Suprapubic skin (tissue), 4 donors: ENCODE data around the gene TDRD9. TPM values are rescaled to one million over a fixed set of nuclear protein-coding genes. Genes with fewer than 3 reads are reported as not detected.

Source experiments
- DNase-seq, 2 donors: peaks; one replicate each; pipeline ENCODE4 v3.0.0-alpha.2; 2019; ENCODE audit warnings: low spot score in 2 of 2
- H3K27ac ChIP-seq: fragments of 200-600 bp; sonication (generic); one replicate; pipeline ENCODE4 v1.5.1; 2019
- H3K27me3 ChIP-seq: fragments of 200-600 bp; sonication (generic); one replicate; pipeline ENCODE4 v1.5.1; 2019
- H3K36me3 ChIP-seq: fragments of 200-600 bp; sonication (generic); one replicate; pipeline ENCODE4 v1.5.1; 2019
- H3K4me1 ChIP-seq: fragments of 200-600 bp; sonication (generic); one replicate; pipeline ENCODE4 v1.5.1; 2019
- H3K4me3 ChIP-seq: fragments of 200-600 bp; sonication (generic); one replicate; pipeline ENCODE4 v1.5.1; 2019; ENCODE audit warnings: mild to moderate bottlenecking
- H3K9me3 ChIP-seq: fragments of 200-600 bp; sonication (generic); one replicate; pipeline ENCODE4 v1.5.1; 2019
- EP300 ChIP-seq: sonication (generic); formaldehyde crosslinking; IDR thresholded peaks from one replicate; pipeline ENCODE4 v1.6.1; 2017; ENCODE audit warnings: antibody characterized with exemption
- POLR2A ChIP-seq, 2 donors: fragments of 450-650 bp; IDR thresholded peaks; one replicate each; pipeline ENCODE4 v1.6.1; 2017; ENCODE audit warnings: antibody characterized with exemption in 2 of 2, mild to moderate bottlenecking in 2 of 2, moderate library complexity in 2 of 2
- POLR2AphosphoS5 ChIP-seq, 3 donors: sonication (generic); formaldehyde crosslinking; IDR thresholded peaks; one replicate each; pipeline ENCODE4 v1.6.1; 2017; ENCODE audit warnings: antibody characterized with exemption in 3 of 3
- WGBS: methylation state at CpG from one replicate; pipeline ENCODE4 v1.1.5; 2018; 5-methylcytosine and 5-hydroxymethylcytosine counted together
- total RNA-seq, 4 donors: library from RNA; depleted of rRNA; stranded (reverse); fragments of >200 nt; gene quantifications; one replicate each; pipeline ENCODE4 v1.1.0, GENCODE V29; 2016
- TF ChIP-seq, protein P1 (sequence below), 2 donors: fragments of 200-600 bp in 1 of 2; fragments of 450-650 bp in 1 of 2; sonication (generic) in 1 of 2; IDR thresholded peaks; one replicate each; pipeline ENCODE4 v1.5.1; 2016 to 2019; ENCODE audit warnings: antibody characterized with exemption in 2 of 2, mild to moderate bottlenecking in 1 of 2, moderate library complexity in 1 of 2

Gene TDRD9
- total RNA-seq, 4 donors from 2014 or later: 1.0 to 1.7 TPM; not detected in 2

DNA sequence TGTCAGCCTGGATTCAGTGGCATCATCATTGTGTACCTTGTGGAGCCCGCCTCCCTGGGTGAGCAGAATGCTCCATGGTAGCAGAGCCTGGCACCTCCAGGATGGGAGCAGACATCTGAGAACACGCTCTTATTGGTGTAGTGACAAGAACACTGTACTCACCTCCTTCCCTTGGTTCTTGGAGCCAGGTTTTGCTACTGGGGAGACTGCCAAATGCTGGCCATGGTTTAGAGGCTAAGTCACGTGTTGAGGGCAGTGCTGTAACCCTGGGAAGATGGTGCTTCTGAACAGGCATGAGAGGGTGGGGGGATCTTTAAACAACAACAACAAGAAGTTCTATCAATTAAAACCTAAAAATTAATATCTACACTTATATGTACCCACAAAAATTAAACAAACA is 109.6 kb downstream of the TDRD9 start:
- no peaks in the 10 kb centered on the region for H3K36me3 ChIP-seq
- no peak overlapping the region for H3K27ac ChIP-seq
- no peaks in the 10 kb centered on the region for H3K4me1 ChIP-seq
- H3K9me3 ChIP-seq: no peaks in the 10 kb centered on the region
- TF ChIP-seq, protein P1, sequence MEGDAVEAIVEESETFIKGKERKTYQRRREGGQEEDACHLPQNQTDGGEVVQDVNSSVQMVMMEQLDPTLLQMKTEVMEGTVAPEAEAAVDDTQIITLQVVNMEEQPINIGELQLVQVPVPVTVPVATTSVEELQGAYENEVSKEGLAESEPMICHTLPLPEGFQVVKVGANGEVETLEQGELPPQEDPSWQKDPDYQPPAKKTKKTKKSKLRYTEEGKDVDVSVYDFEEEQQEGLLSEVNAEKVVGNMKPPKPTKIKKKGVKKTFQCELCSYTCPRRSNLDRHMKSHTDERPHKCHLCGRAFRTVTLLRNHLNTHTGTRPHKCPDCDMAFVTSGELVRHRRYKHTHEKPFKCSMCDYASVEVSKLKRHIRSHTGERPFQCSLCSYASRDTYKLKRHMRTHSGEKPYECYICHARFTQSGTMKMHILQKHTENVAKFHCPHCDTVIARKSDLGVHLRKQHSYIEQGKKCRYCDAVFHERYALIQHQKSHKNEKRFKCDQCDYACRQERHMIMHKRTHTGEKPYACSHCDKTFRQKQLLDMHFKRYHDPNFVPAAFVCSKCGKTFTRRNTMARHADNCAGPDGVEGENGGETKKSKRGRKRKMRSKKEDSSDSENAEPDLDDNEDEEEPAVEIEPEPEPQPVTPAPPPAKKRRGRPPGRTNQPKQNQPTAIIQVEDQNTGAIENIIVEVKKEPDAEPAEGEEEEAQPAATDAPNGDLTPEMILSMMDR (IDR thresholded peaks at IDR 0.05): no peak
- TF ChIP-seq EP300: no peak
- TF ChIP-seq POLR2A (IDR thresholded peaks at IDR 0.05): no peak
- no peak for TF ChIP-seq POLR2AphosphoS5 (IDR thresholded peaks at IDR 0.05)
- 55% methylated on average over 3 of the region's 3 CpGs for WGBS
- H3K27me3 ChIP-seq: peaks cover 51% of the 10 kb centered on the region
- no peak for DNase-seq
- no peak overlapping the region for H3K4me3 ChIP-seq

DNA sequence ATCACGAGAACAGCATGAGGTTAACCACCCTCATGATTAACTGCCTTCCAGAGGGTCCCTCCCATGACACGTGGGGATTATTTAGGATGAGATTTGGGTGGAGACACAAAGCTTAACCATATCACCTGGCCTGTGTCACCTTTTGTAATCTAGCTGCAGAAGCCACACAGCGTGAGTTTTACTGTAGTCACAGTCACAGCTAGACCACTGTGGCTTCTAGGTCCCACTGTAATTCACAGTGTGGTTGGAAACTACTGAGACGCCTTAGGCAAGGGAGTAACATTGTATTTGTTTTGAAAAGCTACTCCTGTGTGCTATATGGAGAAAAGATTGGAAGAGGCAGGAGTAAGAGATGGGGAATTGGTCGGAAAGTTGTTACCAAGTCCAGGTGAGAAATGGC is 111.0 kb downstream of the TDRD9 start:
- Histone ChIP-seq H3K27ac (no peak overlapping the region), H3K27me3 (peaks cover 41% of the 10 kb centered on the region), H3K9me3 (no peaks in the 10 kb centered on the region), H3K4me3 (no peak overlapping the region), H3K4me1 (no peaks in the 10 kb centered on the region), H3K36me3 (no peaks in the 10 kb centered on the region)
- no peak for TF ChIP-seq POLR2A (IDR thresholded peaks at IDR 0.05)
- TF ChIP-seq, protein P1 (IDR thresholded peaks at IDR 0.05): no peak
- no peak for TF ChIP-seq EP300
- TF ChIP-seq POLR2AphosphoS5 (IDR thresholded peaks at IDR 0.05): no peak
- 67% methylated on average over 5 of the region's 5 CpGs for WGBS
- no peak for DNase-seq

DNA sequence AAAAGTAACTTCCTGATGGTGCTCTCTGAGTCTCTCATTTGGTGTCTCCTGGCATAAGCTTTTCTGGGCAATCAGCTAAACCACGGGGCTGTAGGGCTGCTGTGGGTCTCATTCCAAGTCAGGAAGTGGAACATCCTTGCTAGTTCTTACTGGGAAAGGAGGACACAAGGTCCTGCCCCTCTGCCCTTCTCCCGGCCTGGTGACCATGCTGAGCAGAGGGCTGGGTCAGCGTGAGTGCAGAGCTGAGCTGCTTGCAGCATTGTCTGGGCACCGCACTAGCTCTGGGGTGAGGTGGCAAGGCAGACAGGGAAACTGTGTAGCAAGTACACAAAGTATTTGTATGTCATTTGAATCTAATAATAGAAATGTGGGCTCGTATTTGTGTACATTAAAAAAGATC is 112.3 kb downstream of the TDRD9 start:
- 55% methylated on average over 5 of the region's 5 CpGs for WGBS
- Histone ChIP-seq H3K36me3 (no peaks in the 10 kb centered on the region), H3K4me1 (no peaks in the 10 kb centered on the region), H3K27ac (no peak overlapping the region), H3K27me3 (peaks cover 32% of the 10 kb centered on the region), H3K9me3 (no peaks in the 10 kb centered on the region), H3K4me3 (no peak overlapping the region)
- TF ChIP-seq EP300: no peak
- TF ChIP-seq POLR2AphosphoS5 (IDR thresholded peaks at IDR 0.05): no peak
- TF ChIP-seq, protein P1 (IDR thresholded peaks at IDR 0.05): no peak
- TF ChIP-seq POLR2A (IDR thresholded peaks at IDR 0.05): no peak
- DNase-seq: no peak

DNA sequence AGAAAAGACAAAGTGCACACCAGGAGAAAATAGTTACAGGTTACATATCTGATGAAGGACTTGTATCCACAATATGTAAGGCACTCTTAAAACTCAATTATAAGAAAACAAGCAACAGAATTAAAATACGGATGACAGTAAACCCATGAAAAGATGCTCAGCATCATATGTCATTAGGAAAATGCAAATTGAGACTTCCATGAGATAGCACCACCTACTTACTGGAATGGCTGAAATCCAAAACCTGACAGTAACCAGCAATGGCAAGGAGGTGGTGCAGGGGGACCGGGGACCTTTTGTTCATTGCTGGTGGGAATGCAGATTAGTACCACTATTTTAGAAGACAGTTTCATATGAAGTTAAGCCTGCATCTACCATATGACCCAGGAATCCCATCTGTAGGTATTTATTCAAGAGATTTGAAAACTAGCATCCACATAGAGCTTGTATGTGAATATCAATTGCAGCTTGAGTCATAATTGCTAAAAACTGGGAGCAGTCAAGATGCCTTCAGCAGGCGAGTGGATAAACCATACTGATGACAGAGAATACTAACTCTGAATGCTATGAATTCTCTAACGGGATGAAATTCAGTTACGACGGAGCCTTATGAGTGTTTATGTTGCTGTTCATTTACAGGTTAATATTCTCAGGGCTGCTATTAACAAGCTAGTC is 113.3 kb downstream of the TDRD9 start:
- no peak overlapping the region for H3K27ac ChIP-seq
- DNase-seq: no peak
- no peaks in the 10 kb centered on the region for H3K36me3 ChIP-seq
- H3K9me3 ChIP-seq: no peaks in the 10 kb centered on the region
- 89% methylated on average over 6 of the region's 6 CpGs for WGBS
- peaks cover 29% of the 10 kb centered on the region for H3K27me3 ChIP-seq
- H3K4me1 ChIP-seq: no peaks in the 10 kb centered on the region
- H3K4me3 ChIP-seq: no peak overlapping the region
- TF ChIP-seq POLR2AphosphoS5 (IDR thresholded peaks at IDR 0.05): no peak

DNA sequence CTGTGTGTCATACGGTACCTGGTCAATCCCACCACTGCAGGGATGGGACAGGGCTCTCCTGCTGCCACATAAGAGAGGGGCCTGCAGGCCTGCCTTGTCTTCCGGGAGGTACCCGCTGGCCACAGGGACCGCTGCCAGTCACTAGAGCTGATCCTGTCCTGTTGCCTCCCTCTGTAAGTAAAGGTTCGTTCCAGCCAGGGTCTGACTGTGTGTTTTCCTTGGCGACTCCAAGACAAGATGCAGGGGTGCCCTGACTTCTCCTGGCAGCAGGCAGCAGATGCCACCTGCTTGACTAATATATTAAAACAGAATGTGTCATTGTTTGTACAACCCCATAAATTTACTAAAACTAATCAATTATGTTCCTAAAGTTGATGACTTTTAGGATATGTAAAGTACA is 115.8 kb downstream of the TDRD9 start:
- DNase-seq: no peak
- Histone ChIP-seq H3K4me3 (no peak overlapping the region), H3K9me3 (no peaks in the 10 kb centered on the region), H3K27ac (no peak overlapping the region), H3K4me1 (no peaks in the 10 kb centered on the region), H3K36me3 (no peaks in the 10 kb centered on the region), H3K27me3 (peaks cover 10% of the 10 kb centered on the region)
- TF ChIP-seq POLR2A (IDR thresholded peaks at IDR 0.05) (no peak), POLR2AphosphoS5 (IDR thresholded peaks at IDR 0.05) (no peak), EP300 (no peak)
- TF ChIP-seq, protein P1 (IDR thresholded peaks at IDR 0.05): no peak
- 87% methylated on average over 5 of the region's 6 CpGs for WGBS

DNA sequence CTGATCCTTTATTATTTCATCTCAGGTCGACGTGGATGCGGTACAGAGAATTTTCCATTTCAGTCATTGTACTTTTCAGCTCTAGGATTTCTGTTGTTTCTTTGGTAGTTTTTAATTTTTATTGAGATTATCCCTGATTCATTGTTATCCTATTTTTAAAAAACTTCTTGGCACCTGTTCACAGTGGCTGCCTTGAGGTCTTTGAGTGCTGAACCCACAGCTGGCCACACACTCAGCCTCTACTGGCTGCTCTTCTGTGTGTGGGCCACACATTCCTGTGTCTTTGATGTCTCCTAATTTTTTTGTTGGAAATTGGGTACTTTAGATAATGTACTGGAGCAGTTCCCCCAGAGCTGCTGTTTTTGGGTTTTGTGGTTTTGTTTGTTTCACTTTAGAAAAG is 119.5 kb downstream of the TDRD9 start:
- no peaks in the 10 kb centered on the region for H3K4me1 ChIP-seq
- no peak overlapping the region for H3K27ac ChIP-seq
- TF ChIP-seq POLR2A (IDR thresholded peaks at IDR 0.05): no peak
- no peak for TF ChIP-seq EP300
- TF ChIP-seq, protein P1 (IDR thresholded peaks at IDR 0.05): no peak
- TF ChIP-seq POLR2AphosphoS5 (IDR thresholded peaks at IDR 0.05): no peak
- H3K27me3 ChIP-seq: no peaks in the 10 kb centered on the region
- DNase-seq: no peak
- H3K9me3 ChIP-seq: no peaks in the 10 kb centered on the region
- H3K4me3 ChIP-seq: no peak overlapping the region
- H3K36me3 ChIP-seq: no peaks in the 10 kb centered on the region
- 96% methylated on average over 3 of the region's 3 CpGs for WGBS
